Measurements from ENCODE around the gene CAMK1D. TPM values are rescaled to one million over a fixed set of nuclear protein-coding genes. Genes with fewer than 3 reads are reported as not detected.

CAMK1D gene
- total RNA-seq, 1 experiment from 2014 or later: 6.3 TPM

GRCh38 chr10:12691596-12691995 is 342.2 kb downstream of the CAMK1D start:
- no peak for TF ChIP-seq CTCF (conservative IDR thresholded peaks at IDR 0.05)
- no peak overlapping the region for H3T11ph ChIP-seq (ENCODE audit: low read length)
- no peak overlapping the region for H4K8ac ChIP-seq (replicated peaks; ENCODE audit: insufficient read length, low read depth, low read length)
- H3K23me2 ChIP-seq (ENCODE audit: insufficient read length, low read depth, low read length, poor library complexity, severe bottlenecking): no peaks in the 10 kb centered on the region
- no peaks in the 10 kb centered on the region for H3K79me2 ChIP-seq (ENCODE audit: insufficient read depth, low read length)
- no CpG with 5 or more reads among the region's 7 CpGs for WGBS (ENCODE audit: extremely low coverage, insufficient read length, low lambda C conversion rate)
- no peak overlapping the region for H4K91ac ChIP-seq (ENCODE audit: insufficient read length, low read depth, low read length)
- H2BK5ac ChIP-seq (ENCODE audit: insufficient read length, low read length): no peak overlapping the region
- no peak overlapping the region for H3K27ac Mint-ChIP-seq
- no peak overlapping the region for H2AK5ac ChIP-seq (ENCODE audit: insufficient read length, low read length)
- no peak overlapping the region for H2BK12ac ChIP-seq (ENCODE audit: insufficient read length, low read depth, low read length)
- no peak for DNase-seq
- no peaks in the 10 kb centered on the region for H3K9me3 Mint-ChIP-seq
- no peaks in the 10 kb centered on the region for H3K9me3 ChIP-seq (ENCODE audit: control insufficient read depth, low read depth, low read length)
- H3K4me1 ChIP-seq (ENCODE audit: insufficient read depth, low read length): no peaks in the 10 kb centered on the region
- H2AFZ ChIP-seq (ENCODE audit: low read length): no peak overlapping the region
- H3K27me3 Mint-ChIP-seq (ENCODE audit: low read depth): no peaks in the 10 kb centered on the region; the same call in 1 of the 2 replicates
- no peak overlapping the region for H3K23ac ChIP-seq (ENCODE audit: insufficient read length, low read depth, low read length)
- no peak overlapping the region for H3K4ac ChIP-seq (ENCODE audit: low read depth, low read length)
- H4K5ac ChIP-seq (ENCODE audit: insufficient read length, low read depth, low read length): no peak overlapping the region
- no peak overlapping the region for H3K18ac ChIP-seq (ENCODE audit: insufficient read length, low read depth, low read length)
- no peak overlapping the region for H2BK120ac ChIP-seq (ENCODE audit: low read depth, low read length, poor library complexity, severe bottlenecking)
- peaks cover 6 to 7% of the 10 kb centered on the region in 2 experiments; a peak in 2 of 4 replicates for H3K4me1 Mint-ChIP-seq
- H2BK20ac ChIP-seq (ENCODE audit: low read depth, low read length, poor library complexity, severe bottlenecking): no peak overlapping the region
- H3K56ac ChIP-seq (ENCODE audit: insufficient read length, low read depth, low read length): no peak overlapping the region
- H3K36me3 Mint-ChIP-seq (ENCODE audit: insufficient read depth in 1 of 3, low read depth in 3 of 3): no peaks in the 10 kb centered on the region
- no peak overlapping the region for H3K27ac ChIP-seq (ENCODE audit: insufficient read length, low read depth, low read length)
- H3K79me1 ChIP-seq (ENCODE audit: insufficient read depth, low read depth, low read length, poor library complexity, severe bottlenecking): no peaks in the 10 kb centered on the region
- H2BK15ac ChIP-seq (ENCODE audit: low read depth, low read length): no peak overlapping the region
- no peak overlapping the region for H3K4me3 Mint-ChIP-seq
- H4K20me1 ChIP-seq (ENCODE audit: control insufficient read depth, insufficient read depth, insufficient read length): no peaks in the 10 kb centered on the region
- H3K4me2 ChIP-seq (ENCODE audit: insufficient read depth, insufficient read length, low read length): no peak overlapping the region
- H3K9ac ChIP-seq (ENCODE audit: extremely low read depth, insufficient read length, low read length): no peak overlapping the region
- no peak overlapping the region for H3K14ac ChIP-seq (ENCODE audit: insufficient read depth, low read length)
- no peaks in the 10 kb centered on the region for H3K27me3 ChIP-seq (ENCODE audit: insufficient read depth, low read length)

Measured in H9 (cell line).